Mammary epithelial cell (primary cell): ENCODE measurements around the gene MAPT.

ENCODE experiments used
- CTCF ChIP-seq, 2 donors: IDR thresholded peaks in 1 of 2; conservative IDR thresholded peaks in 1 of 2; 2 replicates each; pipeline ENCODE4 v1.5.1; 2011 to 2012; ENCODE audit warnings: inconsistent platforms in 2 of 2, low read length in 2 of 2, mild to moderate bottlenecking in 2 of 2, control low read depth in 1 of 2, low read depth in 1 of 2; ENCODE audit not compliant: insufficient read depth in 1 of 2; ENCODE audit errors: extremely low read depth in 1 of 2
- EZH2 ChIP-seq: IDR thresholded peaks from 2 replicates; pipeline ENCODE4 v1.6.1; 2012; ENCODE audit warnings: low read length, inconsistent platforms, borderline replicate concordance

- TF ChIP-seq CTCF (conservative IDR thresholded peaks at IDR 0.05 in 1 of 2, IDR thresholded peaks at IDR 0.05 in 1 of 2; ENCODE audit: extremely low read depth in 1 of 2, insufficient read depth in 1 of 2, low read depth in 1 of 2, low read length in 2 of 2), result no peak
- TF ChIP-seq EZH2, result no peak
Measured at GRCh38 chr17:45855691-45856336, 38.5 kb upstream of the MAPT start.
